Measurements from ENCODE around the gene WWC2.
"Not testable (repeated sequence)": the region's sequence is repeated elsewhere in the genome, so short reads cannot be mapped to it uniquely, and the experiment has no call there.

WWC2 gene

DNA sequence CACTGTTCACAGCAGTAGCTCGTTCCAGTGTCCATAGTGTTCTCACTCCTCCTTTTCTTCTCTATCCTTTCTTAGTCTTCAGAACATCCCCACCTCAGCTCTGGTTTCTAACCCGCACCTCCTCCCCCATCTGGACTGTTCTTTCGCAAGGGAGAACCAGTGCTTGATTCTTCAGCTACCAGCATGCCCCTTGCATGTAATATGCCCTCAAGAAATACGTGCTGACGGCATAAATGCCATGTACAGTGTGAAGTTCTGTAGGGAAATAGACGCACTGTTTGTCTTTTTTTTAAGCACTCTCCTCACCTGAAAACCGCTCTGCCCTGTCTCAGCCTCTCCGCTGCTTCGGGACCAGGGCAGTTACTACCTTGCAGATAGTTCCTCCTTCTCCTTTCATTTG, 215.7 kb downstream of the WWC2 start:
- Mint-ChIP-seq H3K27ac (no peak overlapping the region), H3K9me3 (no peaks in the 10 kb centered on the region), H3K27me3 (no peaks in the 10 kb centered on the region), H3K4me3 (no peak overlapping the region), H3K4me1 (ENCODE audit: low read depth) (no peaks in the 10 kb centered on the region), H3K36me3 (ENCODE audit: low read depth) (peaks cover 36% of the 10 kb centered on the region)
- intact Hi-C loops (cut with micrococcal nuclease), result no loop called here

GRCh38 chr4:183318656-183319055, 219.6 kb downstream of the WWC2 start:
- Mint-ChIP-seq H3K27ac (no peak overlapping the region), H3K4me1 (ENCODE audit: low read depth) (no peaks in the 10 kb centered on the region), H3K9me3 (no peaks in the 10 kb centered on the region), H3K36me3 (ENCODE audit: low read depth) (peaks cover 18% of the 10 kb centered on the region), H3K27me3 (no peaks in the 10 kb centered on the region), H3K4me3 (no peak overlapping the region)
- intact Hi-C loops (cut with micrococcal nuclease), result no loop called here

GRCh38 chr4:183320211-183321059, 221.4 kb downstream of the WWC2 start, which contains the start of gene CLDN22:
CLDN22 (minus strand) TSS chr4:183320276; CDS start chr4:183320218, 58 bp downstream.
- Mint-ChIP-seq H3K36me3 (ENCODE audit: low read depth) (peaks cover 5% of the 10 kb centered on the region), H3K4me3 (no peak within 1 kb of the TSS), H3K27me3 (no peaks in the 10 kb centered on the region), H3K27ac (no peak within 1 kb of the TSS), H3K9me3 (no peaks in the 10 kb centered on the region), H3K4me1 (ENCODE audit: low read depth) (no peaks in the 10 kb centered on the region)
- intact Hi-C loops (cut with micrococcal nuclease), result no loop called here

DNA sequence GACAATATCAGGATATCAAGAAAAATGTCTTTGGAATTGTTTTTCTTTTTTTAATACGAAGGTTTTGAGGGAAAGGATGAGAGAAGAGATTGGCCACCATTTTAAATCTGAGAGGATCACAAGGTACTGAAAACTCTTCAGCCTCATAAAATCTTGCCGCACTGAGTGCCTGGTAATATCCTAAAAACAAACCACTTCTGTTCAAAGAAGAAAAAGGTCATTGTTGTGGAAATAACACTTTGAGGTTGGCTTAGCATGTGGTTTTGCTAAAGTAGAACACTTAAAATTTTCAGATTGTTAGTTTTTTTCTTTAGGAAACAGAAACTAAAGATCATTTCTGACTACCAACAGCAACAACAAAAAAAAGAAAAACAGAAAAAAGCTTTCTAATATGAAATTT, 222.0 kb downstream of the WWC2 start:
- H3K4me3 Mint-ChIP-seq, result no peak overlapping the region
- H3K4me1 Mint-ChIP-seq (ENCODE audit: low read depth), result no peaks in the 10 kb centered on the region
- H3K27me3 Mint-ChIP-seq, result no peaks in the 10 kb centered on the region
- H3K27ac Mint-ChIP-seq, result no peak overlapping the region
- H3K36me3 Mint-ChIP-seq (ENCODE audit: low read depth), result peaks cover 5% of the 10 kb centered on the region
- intact Hi-C loops (cut with micrococcal nuclease), result no loop called here
- no peaks in the 10 kb centered on the region for H3K9me3 Mint-ChIP-seq

- Mint-ChIP-seq H3K36me3 (ENCODE audit: low read depth) (peaks cover 5% of the 10 kb centered on the region), H3K4me1 (ENCODE audit: low read depth) (no peaks in the 10 kb centered on the region), H3K9me3 (no peaks in the 10 kb centered on the region), H3K27me3 (no peaks in the 10 kb centered on the region), H3K4me3 (no peak overlapping the region), H3K27ac (no peak overlapping the region)
- intact Hi-C loops (cut with micrococcal nuclease), result no loop called here
Measured at GRCh38 chr4:183321516-183321915, 222.5 kb downstream of the WWC2 start.

- no peaks in the 10 kb centered on the region for H3K9me3 Mint-ChIP-seq
- no peak within 1 kb of the TSS for H3K27ac Mint-ChIP-seq
- H3K36me3 Mint-ChIP-seq (ENCODE audit: low read depth), result peaks cover 5% of the 10 kb centered on the region
- intact Hi-C loops (cut with micrococcal nuclease), result no loop called here
- no peak within 1 kb of the TSS for H3K4me3 Mint-ChIP-seq
- no peaks in the 10 kb centered on the region for H3K27me3 Mint-ChIP-seq
- no peaks in the 10 kb centered on the region for H3K4me1 Mint-ChIP-seq (ENCODE audit: low read depth)
Measured at GRCh38 chr4:183322326-183322725, 223.3 kb downstream of the WWC2 start, which contains the start of gene CLDN24. CLDN24 (minus strand) TSS chr4:183322426; CDS start chr4:183322426, 0 bp downstream.

- no peak overlapping the region for H3K27ac Mint-ChIP-seq
- no peaks in the 10 kb centered on the region for H3K4me1 Mint-ChIP-seq (ENCODE audit: low read depth)
- H3K27me3 Mint-ChIP-seq, result no peaks in the 10 kb centered on the region
- peaks cover 5% of the 10 kb centered on the region for H3K36me3 Mint-ChIP-seq (ENCODE audit: low read depth)
- H3K9me3 Mint-ChIP-seq, result no peaks in the 10 kb centered on the region
- no peak overlapping the region for H3K4me3 Mint-ChIP-seq
- intact Hi-C loops (cut with micrococcal nuclease), result no loop called here
Measured at GRCh38 chr4:183323295-183323694, 224.2 kb downstream of the WWC2 start.

- H3K4me3 Mint-ChIP-seq, result not testable (repeated sequence)
Measured at GRCh38 chr4:183324056-183324455, 225.0 kb downstream of the WWC2 start.

GRCh38 chr4:183324619-183325018, 225.6 kb downstream of the WWC2 start:
- intact Hi-C loops (cut with micrococcal nuclease), result no loop called here
- no peaks in the 10 kb centered on the region for H3K27me3 Mint-ChIP-seq
- no peak overlapping the region for H3K4me3 Mint-ChIP-seq
- H3K27ac Mint-ChIP-seq, result no peak overlapping the region
- H3K4me1 Mint-ChIP-seq (ENCODE audit: low read depth), result no peaks in the 10 kb centered on the region
- no peaks in the 10 kb centered on the region for H3K9me3 Mint-ChIP-seq
- no peaks in the 10 kb centered on the region for H3K36me3 Mint-ChIP-seq (ENCODE audit: low read depth)

More at GRCh38 chr4:183324056-183324455, 225.0 kb downstream of the WWC2 start:
- H3K36me3 Mint-ChIP-seq (ENCODE audit: low read depth); H3K4me1 Mint-ChIP-seq (ENCODE audit: low read depth); H3K27me3 Mint-ChIP-seq; H3K9me3 Mint-ChIP-seq; H3K27ac Mint-ChIP-seq; intact Hi-C loops (cut with micrococcal nuclease): not testable (repeated sequence)

- H3K4me3 Mint-ChIP-seq; intact Hi-C loops (cut with micrococcal nuclease); H3K27me3 Mint-ChIP-seq; H3K27ac Mint-ChIP-seq; H3K4me1 Mint-ChIP-seq (ENCODE audit: low read depth); H3K9me3 Mint-ChIP-seq; H3K36me3 Mint-ChIP-seq (ENCODE audit: low read depth): not testable (repeated sequence)
Measured at GRCh38 chr4:183326387-183326786, 227.3 kb downstream of the WWC2 start.

DNA sequence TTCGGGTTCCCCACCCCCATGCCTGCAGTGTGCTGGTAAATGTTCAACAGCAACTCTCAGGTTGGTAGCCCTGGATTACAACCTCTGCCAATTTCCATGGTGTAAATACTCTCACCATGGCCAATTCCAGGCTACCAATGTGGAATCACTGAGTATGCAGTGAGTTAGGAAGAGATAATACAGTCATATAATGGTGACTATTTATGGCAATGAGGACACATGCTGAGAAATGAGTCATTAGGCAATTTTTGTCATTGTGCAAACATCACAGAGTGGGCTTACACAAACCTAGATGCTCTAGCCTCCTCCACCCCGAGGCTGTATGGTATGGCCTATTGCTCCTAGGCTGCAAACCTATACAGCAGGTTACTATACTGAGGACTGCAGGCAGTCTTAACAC, 227.8 kb downstream of the WWC2 start:
- intact Hi-C loops (cut with micrococcal nuclease), result no loop called here
- no peak overlapping the region for H3K27ac Mint-ChIP-seq
- H3K4me3 Mint-ChIP-seq, result no peak overlapping the region
- no peaks in the 10 kb centered on the region for H3K9me3 Mint-ChIP-seq
- no peaks in the 10 kb centered on the region for H3K4me1 Mint-ChIP-seq (ENCODE audit: low read depth)
- no peaks in the 10 kb centered on the region for H3K36me3 Mint-ChIP-seq (ENCODE audit: low read depth)
- H3K27me3 Mint-ChIP-seq, result no peaks in the 10 kb centered on the region

DNA sequence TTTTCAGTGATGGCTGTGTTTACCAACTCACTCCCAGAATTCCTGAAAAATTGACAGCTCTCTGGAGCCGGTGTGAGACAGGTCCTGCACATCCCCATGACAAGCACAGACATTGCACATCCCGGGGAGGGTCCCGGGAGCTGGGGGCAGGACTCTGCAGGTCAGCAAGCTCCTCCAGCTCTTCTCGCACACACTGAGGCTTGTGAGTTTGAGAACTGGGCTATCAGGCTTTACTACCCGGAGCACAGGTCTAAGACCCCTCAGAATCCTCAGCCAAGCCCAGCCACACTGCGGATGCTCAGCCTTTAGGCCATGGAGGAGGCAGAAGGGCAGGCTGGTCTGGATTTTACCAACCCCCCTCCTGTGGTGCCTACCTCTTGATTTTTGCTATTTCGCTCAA, 228.8 kb downstream of the WWC2 start:
- H3K27me3 Mint-ChIP-seq, result peaks cover 3% of the 10 kb centered on the region
- H3K4me1 Mint-ChIP-seq (ENCODE audit: low read depth), result no peaks in the 10 kb centered on the region

GRCh38 chr4:183328832-183329231, 229.8 kb downstream of the WWC2 start:
- no peaks in the 10 kb centered on the region for H3K9me3 Mint-ChIP-seq
- no peaks in the 10 kb centered on the region for H3K36me3 Mint-ChIP-seq (ENCODE audit: low read depth)
- no peaks in the 10 kb centered on the region for H3K4me1 Mint-ChIP-seq (ENCODE audit: low read depth)
- H3K27ac Mint-ChIP-seq, result no peak overlapping the region
- intact Hi-C loops (cut with micrococcal nuclease), result no loop called here
- H3K4me3 Mint-ChIP-seq, result no peak overlapping the region
- H3K27me3 Mint-ChIP-seq, result peaks cover 6% of the 10 kb centered on the region

More for the DNA sequence above, 228.8 kb downstream of the WWC2 start:
- no peaks in the 10 kb centered on the region for H3K36me3 Mint-ChIP-seq (ENCODE audit: low read depth)
- H3K4me3 Mint-ChIP-seq, result no peak overlapping the region
- intact Hi-C loops (cut with micrococcal nuclease), result no loop called here
- no peak overlapping the region for H3K27ac Mint-ChIP-seq
- H3K9me3 Mint-ChIP-seq, result no peaks in the 10 kb centered on the region

- Mint-ChIP-seq H3K9me3 (no peaks in the 10 kb centered on the region), H3K27ac (no peak overlapping the region), H3K27me3 (peaks cover 9% of the 10 kb centered on the region), H3K4me3 (no peak overlapping the region), H3K36me3 (ENCODE audit: low read depth) (no peaks in the 10 kb centered on the region), H3K4me1 (ENCODE audit: low read depth) (no peaks in the 10 kb centered on the region)
- intact Hi-C loops (cut with micrococcal nuclease), result no loop called here
Measured at GRCh38 chr4:183329244-183329643, 230.2 kb downstream of the WWC2 start.

All from dendritic cell treated with granulocyte-macrophage colony-stimulating factor and Interleukin-4, amounts not matched to agents 40 ng/mL and 50 ng/mL, for 4 days (primary cell).